Measurements from ENCODE around the gene RIBC2. TPM values are rescaled to one million over a fixed set of nuclear protein-coding genes. Genes with fewer than 3 reads are reported as not detected.

RIBC2 gene
- total RNA-seq, 2 donors from 2014 or later = not detected

GRCh38 chr22:45402466-45402985 is 11.0 kb upstream of the RIBC2 start:
- no peaks in the 10 kb centered on the region for H3K4me1 ChIP-seq
- no peaks in the 10 kb centered on the region for H3K9me3 ChIP-seq
- intact Hi-C loops (cut with DNase I) = no loop called here
- H3K36me3 ChIP-seq (replicated peaks in 1 of 2; ENCODE audit: insufficient read depth in 1 of 2, low read depth in 2 of 2) = no peaks in the 10 kb centered on the region
- ATAC-seq = no peak
- DNase-seq = no peak
- TF ChIP-seq POLR2A (IDR thresholded peaks at IDR 0.05) (no peak), CTCF (IDR thresholded peaks at IDR 0.05) (no peak)
- WGBS, 2 donors = 59 to 65% methylated on average over 3 of the region's 3 CpGs
- H3K27ac ChIP-seq = no peak overlapping the region
- H3K27me3 ChIP-seq = no peaks in the 10 kb centered on the region
- no peak overlapping the region for H3K4me3 ChIP-seq

GRCh38 chr22:45407793-45408192 is 5.7 kb upstream of the RIBC2 start:
- 95 to 99% methylated on average over 5 of the region's 5 CpGs for WGBS, 2 donors
- Histone ChIP-seq H3K4me1 (no peaks in the 10 kb centered on the region), H3K27ac (no peak overlapping the region), H3K9me3 (no peaks in the 10 kb centered on the region), H3K27me3 (no peaks in the 10 kb centered on the region), H3K36me3 (replicated peaks in 1 of 2; ENCODE audit: insufficient read depth in 1 of 2, low read depth in 2 of 2) (no peaks in the 10 kb centered on the region), H3K4me3 (no peak overlapping the region)
- no peak for TF ChIP-seq POLR2A (IDR thresholded peaks at IDR 0.05)
- TF ChIP-seq CTCF (IDR thresholded peaks at IDR 0.05) = no peak
- intact Hi-C loops (cut with DNase I) = no loop called here
- DNase-seq = no peak
- no peak for ATAC-seq

GRCh38 chr22:45413013-45413367 is 503 bp upstream of the RIBC2 start:
- Histone ChIP-seq H3K27ac (no peak overlapping the region), H3K4me3 (no peak overlapping the region), H3K9me3 (no peaks in the 10 kb centered on the region), H3K4me1 (peaks cover 12% of the 10 kb centered on the region), H3K36me3 (replicated peaks in 1 of 2; ENCODE audit: insufficient read depth in 1 of 2, low read depth in 2 of 2) (no peaks in the 10 kb centered on the region), H3K27me3 (no peaks in the 10 kb centered on the region)
- DNase-seq (no peak), ATAC-seq (peak; percentile 5)
- no peak for TF ChIP-seq POLR2A (IDR thresholded peaks at IDR 0.05)
- no peak for TF ChIP-seq CTCF (IDR thresholded peaks at IDR 0.05)
- intact Hi-C loops (cut with DNase I) = no loop called here
- WGBS, 2 donors = 90 to 98% methylated on average over 20 to 26 of the region's 27 CpGs

- DNase-seq (no peak), ATAC-seq (no peak)
- no peaks in the 10 kb centered on the region for H3K36me3 ChIP-seq (replicated peaks in 1 of 2; ENCODE audit: insufficient read depth in 1 of 2, low read depth in 2 of 2)
- 91 to 97% methylated on average over 15 to 16 of the region's 16 CpGs for WGBS, 2 donors
- peaks cover 9% of the 10 kb centered on the region for H3K4me1 ChIP-seq
- no peaks in the 10 kb centered on the region for H3K27me3 ChIP-seq
- no peak overlapping the region for H3K4me3 ChIP-seq
- H3K27ac ChIP-seq = no peak overlapping the region
- H3K9me3 ChIP-seq = no peaks in the 10 kb centered on the region
- intact Hi-C loops (cut with DNase I) = no loop called here
- TF ChIP-seq CTCF (IDR thresholded peaks at IDR 0.05) = no peak
- TF ChIP-seq POLR2A (IDR thresholded peaks at IDR 0.05) = no peak
Measured at GRCh38 chr22:45418056-45418769, 4.7 kb downstream of the RIBC2 start.

GRCh38 chr22:45418770-45419138 is 5.3 kb downstream of the RIBC2 start:
- no peak for ATAC-seq
- TF ChIP-seq POLR2A (IDR thresholded peaks at IDR 0.05) (no peak), CTCF (IDR thresholded peaks at IDR 0.05) (no peak)
- peaks cover 4% of the 10 kb centered on the region for H3K4me1 ChIP-seq
- no peaks in the 10 kb centered on the region for H3K36me3 ChIP-seq (replicated peaks in 1 of 2; ENCODE audit: insufficient read depth in 1 of 2, low read depth in 2 of 2)
- no peaks in the 10 kb centered on the region for H3K27me3 ChIP-seq
- H3K27ac ChIP-seq = no peak overlapping the region
- intact Hi-C loops (cut with DNase I) = no loop called here
- no peak overlapping the region for H3K4me3 ChIP-seq
- 87 to 90% methylated on average over 6 of the region's 6 CpGs for WGBS, 2 donors
- DNase-seq = no peak
- no peaks in the 10 kb centered on the region for H3K9me3 ChIP-seq

Data from body of pancreas (tissue), 4 donors.